RWPE2 (cell line): ENCODE results near the gene ZCCHC2.

ENCODE experiments used
- ATAC-seq: fragments of 200-7000 bp; cut with Tn5 transposase; 3 replicates; pipeline ENCODE4 v1.9.1; 2021; ENCODE audit warnings: low read depth
- DNase-seq: peaks from one replicate; pipeline ENCODE4 v3.0.0-alpha.2; 2020; ENCODE audit warnings: low spot score
- H3K27ac ChIP-seq: fragments of 450-650 bp; 2 replicates; pipeline ENCODE4 v1.5.1; 2017; ENCODE audit warnings: mild to moderate bottlenecking; ENCODE audit not compliant: poor library complexity, severe bottlenecking
- H3K27me3 ChIP-seq: fragments of 250-450 bp; sonication (Bioruptor Pico); 2 replicates; pipeline ENCODE4 v1.5.1; 2021; ENCODE audit warnings: mild to moderate bottlenecking, moderate library complexity; ENCODE audit not compliant: insufficient read depth, poor library complexity, severe bottlenecking
- H3K36me3 ChIP-seq: fragments of 250-450 bp; sonication (Bioruptor Pico); 2 replicates; pipeline ENCODE4 v1.5.1; 2020; ENCODE audit warnings: low read depth, mild to moderate bottlenecking, moderate library complexity
- H3K4me1 ChIP-seq: fragments of 250-450 bp; sonication (Bioruptor Pico); 2 replicates; pipeline ENCODE4 v1.5.1; 2021; ENCODE audit warnings: mild to moderate bottlenecking, moderate library complexity; ENCODE audit not compliant: insufficient read depth, poor library complexity, severe bottlenecking
- H3K4me3 ChIP-seq: fragments of 250-450 bp; sonication (Bioruptor Pico); 2 replicates; pipeline ENCODE4 v1.5.1; 2021; ENCODE audit warnings: mild to moderate bottlenecking, moderate library complexity; ENCODE audit not compliant: severe bottlenecking
- H3K9me3 ChIP-seq: fragments of 250-450 bp; sonication (Bioruptor Pico); 2 replicates; pipeline ENCODE4 v1.5.1; 2021; ENCODE audit warnings: mild to moderate bottlenecking, moderate library complexity; ENCODE audit not compliant: severe bottlenecking
- TF ChIP-seq, protein P1 (sequence below): fragments of 450-650 bp; IDR thresholded peaks from one replicate; pipeline ENCODE4 v1.5.1; 2017; ENCODE audit warnings: mild to moderate bottlenecking, moderate library complexity; ENCODE audit not compliant: poor library complexity, severe bottlenecking

Gene ZCCHC2

DNA sequence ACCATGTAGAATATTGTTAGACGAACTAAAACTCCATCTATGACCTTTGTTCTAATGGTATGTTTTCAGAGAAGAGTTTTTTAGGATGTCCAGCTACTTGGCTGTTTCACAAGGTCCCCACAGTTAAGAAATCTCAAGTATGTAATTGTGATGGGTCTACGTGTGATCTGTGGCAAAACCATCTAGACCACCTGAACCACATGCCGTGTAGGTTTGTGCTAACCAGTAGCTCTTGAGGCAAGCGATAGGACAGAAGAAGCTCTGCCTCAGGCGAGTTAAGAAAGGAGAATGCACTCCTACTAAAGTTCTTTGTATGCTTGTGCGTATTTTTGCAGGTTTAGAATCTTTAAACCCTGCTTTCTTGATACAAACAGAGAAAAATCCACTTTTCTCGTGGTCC is 13.2 kb downstream of the ZCCHC2 start:
- Histone ChIP-seq H3K27ac (no peak overlapping the region), H3K27me3 (no peaks in the 10 kb centered on the region), H3K36me3 (peaks cover 6% of the 10 kb centered on the region; the same call in 1 of the 2 replicates), H3K9me3 (no peaks in the 10 kb centered on the region), H3K4me3 (no peak overlapping the region), H3K4me1 (peaks cover 21% of the 10 kb centered on the region)
- TF ChIP-seq, protein P1, sequence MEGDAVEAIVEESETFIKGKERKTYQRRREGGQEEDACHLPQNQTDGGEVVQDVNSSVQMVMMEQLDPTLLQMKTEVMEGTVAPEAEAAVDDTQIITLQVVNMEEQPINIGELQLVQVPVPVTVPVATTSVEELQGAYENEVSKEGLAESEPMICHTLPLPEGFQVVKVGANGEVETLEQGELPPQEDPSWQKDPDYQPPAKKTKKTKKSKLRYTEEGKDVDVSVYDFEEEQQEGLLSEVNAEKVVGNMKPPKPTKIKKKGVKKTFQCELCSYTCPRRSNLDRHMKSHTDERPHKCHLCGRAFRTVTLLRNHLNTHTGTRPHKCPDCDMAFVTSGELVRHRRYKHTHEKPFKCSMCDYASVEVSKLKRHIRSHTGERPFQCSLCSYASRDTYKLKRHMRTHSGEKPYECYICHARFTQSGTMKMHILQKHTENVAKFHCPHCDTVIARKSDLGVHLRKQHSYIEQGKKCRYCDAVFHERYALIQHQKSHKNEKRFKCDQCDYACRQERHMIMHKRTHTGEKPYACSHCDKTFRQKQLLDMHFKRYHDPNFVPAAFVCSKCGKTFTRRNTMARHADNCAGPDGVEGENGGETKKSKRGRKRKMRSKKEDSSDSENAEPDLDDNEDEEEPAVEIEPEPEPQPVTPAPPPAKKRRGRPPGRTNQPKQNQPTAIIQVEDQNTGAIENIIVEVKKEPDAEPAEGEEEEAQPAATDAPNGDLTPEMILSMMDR: no peak
- ATAC-seq (no peak), DNase-seq (no peak)

DNA sequence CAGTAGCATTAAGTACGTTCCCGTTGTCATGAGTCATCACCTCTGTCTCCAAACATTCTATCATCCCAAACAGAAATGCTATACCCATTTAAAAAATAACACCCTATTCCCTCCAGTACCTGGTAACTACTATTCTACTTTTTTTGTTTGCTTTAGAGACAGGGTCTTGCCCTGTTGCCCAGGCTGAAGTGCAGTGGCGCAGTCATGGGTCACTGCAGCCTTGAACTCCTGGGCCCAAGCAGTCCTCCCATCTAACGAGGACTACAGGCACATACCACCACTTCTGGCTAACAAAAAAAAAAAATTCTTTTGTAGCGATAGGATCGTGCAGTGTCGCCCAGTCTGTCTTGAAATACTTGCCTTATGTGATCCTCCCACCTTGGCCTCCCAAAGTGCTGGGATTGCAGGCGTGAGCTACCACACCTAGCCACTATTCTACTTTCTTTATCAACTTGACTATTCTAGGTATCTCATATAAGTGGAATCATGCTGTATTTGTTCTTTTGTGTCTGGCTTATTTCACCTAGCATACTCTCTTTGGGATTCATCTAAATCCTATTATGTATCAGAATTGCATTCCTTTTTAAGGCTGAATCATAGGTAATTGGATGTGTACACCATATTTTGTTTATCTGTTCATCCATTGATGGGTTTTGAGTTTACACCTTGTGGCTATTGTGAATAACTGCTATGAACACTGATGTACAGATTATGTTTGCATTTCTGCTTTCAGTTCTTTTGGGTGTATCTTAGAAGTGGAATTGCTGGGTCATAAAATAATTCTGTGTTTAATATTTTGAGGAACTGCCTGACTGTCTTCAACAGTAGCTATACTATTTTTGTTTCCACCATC is 14.4 kb downstream of the ZCCHC2 start:
- Histone ChIP-seq H3K4me3 (no peak overlapping the region), H3K9me3 (no peaks in the 10 kb centered on the region), H3K4me1 (peaks cover 21% of the 10 kb centered on the region), H3K27ac (peak overlapping the region; percentile 66), H3K36me3 (peaks cover 16% of the 10 kb centered on the region), H3K27me3 (no peaks in the 10 kb centered on the region)
- ATAC-seq (peak; percentile 51), DNase-seq (no peak)
- TF ChIP-seq, protein P1: no peak

DNA sequence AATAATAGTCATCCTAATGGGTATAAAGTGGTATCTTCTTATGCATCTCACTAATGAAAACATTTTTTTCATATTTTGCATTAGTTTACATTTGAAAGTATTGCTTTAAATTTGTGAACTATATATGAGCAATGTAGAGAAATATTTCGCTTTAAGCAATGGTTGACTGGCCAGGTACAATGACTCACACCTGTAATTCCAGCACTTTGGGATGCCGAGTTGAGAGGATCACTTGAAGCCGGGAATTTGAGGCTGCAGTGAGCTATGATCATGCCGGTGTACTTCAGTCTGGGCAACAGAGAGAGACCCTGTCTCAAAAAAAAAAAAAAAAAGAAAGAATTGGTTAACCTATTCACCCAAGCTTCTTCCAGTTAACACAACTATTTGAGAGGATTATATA is 15.1 kb downstream of the ZCCHC2 start:
- DNase-seq (no peak), ATAC-seq (peak; percentile 97)
- Histone ChIP-seq H3K36me3 (peaks cover 16% of the 10 kb centered on the region), H3K4me1 (peaks cover 21% of the 10 kb centered on the region), H3K27me3 (no peaks in the 10 kb centered on the region), H3K4me3 (no peak overlapping the region), H3K27ac (peak overlapping the region; percentile 66), H3K9me3 (no peaks in the 10 kb centered on the region)
- TF ChIP-seq, protein P1: no peak

DNA sequence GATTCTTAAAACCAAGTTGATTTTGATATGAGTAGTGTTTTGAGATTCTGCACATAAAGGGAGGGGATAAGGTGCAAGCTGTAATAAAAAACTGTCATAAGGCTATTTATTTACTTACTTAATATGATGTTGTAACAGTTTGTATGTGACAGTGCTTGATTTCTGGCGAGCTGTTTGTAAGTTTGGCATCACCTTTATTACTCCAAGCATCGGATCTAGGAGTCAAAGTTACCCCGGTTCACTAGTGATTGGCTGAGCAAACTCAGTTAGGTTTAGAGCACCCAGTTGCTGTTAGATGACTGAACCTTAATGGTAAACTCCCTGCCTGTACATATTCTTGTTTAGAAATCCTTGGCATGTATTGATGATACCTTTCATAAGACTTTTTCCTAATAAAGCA is 16.1 kb downstream of the ZCCHC2 start:
- Histone ChIP-seq H3K27me3 (no peaks in the 10 kb centered on the region), H3K4me3 (no peak overlapping the region), H3K9me3 (no peaks in the 10 kb centered on the region), H3K4me1 (peaks cover 21% of the 10 kb centered on the region), H3K36me3 (peaks cover 19% of the 10 kb centered on the region), H3K27ac (no peak overlapping the region)
- DNase-seq: no peak
- ATAC-seq: no peak
- TF ChIP-seq, protein P1: no peak
